ENCODE data around the gene SYT7. TPM values are rescaled to one million over a fixed set of nuclear protein-coding genes. Genes with fewer than 3 reads are reported as not detected.

SYT7 gene
- total RNA-seq, 6 experiments from 2014 or later = 13.1 to 70.8 (median 31.6) TPM

- Histone ChIP-seq H3K9me3 (no peaks in the 10 kb centered on the region), H3K4me1 (peaks cover 0 to 14% (median 0%) of the 10 kb centered on the region in 4 donors), H3K4me3 (no peak overlapping the region), H3K27me3 (no peaks in the 10 kb centered on the region), H3K36me3 (no peaks in the 10 kb centered on the region), H3K27ac (no peak overlapping the region)
- TF ChIP-seq CTCF (IDR thresholded peaks at IDR 0.05) (no peak), POLR2A (IDR thresholded peaks at IDR 0.05) (no peak)
- DNase-seq (no peak), ATAC-seq (no peak)
- WGBS (ENCODE audit: insufficient coverage, low coverage, low lambda C conversion rate, missing lambda C conversion rate) = 17% methylated on average over 1 of the region's 9 CpGs
- intact Hi-C loops (cut with DNase I) = no loop called here
Measured at GRCh38 chr11:61540528-61540927, 40.3 kb downstream of the SYT7 start.

GRCh38 chr11:61539831-61540357 is 41.0 kb downstream of the SYT7 start:
- intact Hi-C loops (cut with DNase I) = loop anchor here in 1 of 2 donors (10.0 kb wide), 1 partner anchor 85 kb away; no protein-coding TSS in a partner anchor

GRCh38 chr11:61539006-61539405 is 41.9 kb downstream of the SYT7 start:
- ATAC-seq = no peak
- Histone ChIP-seq H3K36me3 (no peaks in the 10 kb centered on the region), H3K4me1 (peaks cover 0 to 7% (median 0%) of the 10 kb centered on the region in 4 donors), H3K27me3 (no peaks in the 10 kb centered on the region), H3K9me3 (no peaks in the 10 kb centered on the region), H3K4me3 (no peak overlapping the region), H3K27ac (no peak overlapping the region)
- WGBS (ENCODE audit: insufficient coverage, low coverage, low lambda C conversion rate, missing lambda C conversion rate) = 88% methylated on average over 8 of the region's 11 CpGs
- DNase-seq = no peak
- intact Hi-C loops (cut with DNase I) = loop anchor here in 1 of 2 donors (10.0 kb wide), 1 partner anchor 86 kb away; no protein-coding TSS in a partner anchor
- TF ChIP-seq CTCF (IDR thresholded peaks at IDR 0.05) = no peak
- no peak for TF ChIP-seq POLR2A (IDR thresholded peaks at IDR 0.05)

More at GRCh38 chr11:61539831-61540357, 41.0 kb downstream of the SYT7 start:
- Histone ChIP-seq H3K9me3 (no peaks in the 10 kb centered on the region), H3K4me3 (no peak overlapping the region), H3K4me1 (peaks cover 0 to 14% (median 0%) of the 10 kb centered on the region in 4 donors), H3K27me3 (no peaks in the 10 kb centered on the region), H3K27ac (no peak overlapping the region), H3K36me3 (no peaks in the 10 kb centered on the region)
- no peak for DNase-seq
- 59% methylated on average over 14 of the region's 14 CpGs for WGBS (ENCODE audit: insufficient coverage, low coverage, low lambda C conversion rate, missing lambda C conversion rate)
- no peak for TF ChIP-seq CTCF (IDR thresholded peaks at IDR 0.05)
- no peak for TF ChIP-seq POLR2A (IDR thresholded peaks at IDR 0.05)
- ATAC-seq = no peak

- Histone ChIP-seq H3K27ac (no peak overlapping the region), H3K27me3 (no peaks in the 10 kb centered on the region), H3K4me1 (peaks cover 0 to 3% (median 0%) of the 10 kb centered on the region in 4 donors), H3K36me3 (no peaks in the 10 kb centered on the region), H3K4me3 (no peak overlapping the region), H3K9me3 (no peaks in the 10 kb centered on the region)
- intact Hi-C loops (cut with DNase I) = loop anchor here in 1 of 2 donors (10.0 kb wide), 1 partner anchor 86 kb away; no protein-coding TSS in a partner anchor
- ATAC-seq (no peak), DNase-seq (no peak)
- WGBS (ENCODE audit: insufficient coverage, low coverage, low lambda C conversion rate, missing lambda C conversion rate) = 86% methylated on average over 4 of the region's 9 CpGs
- TF ChIP-seq POLR2A (IDR thresholded peaks at IDR 0.05) = no peak
- no peak for TF ChIP-seq CTCF (IDR thresholded peaks at IDR 0.05)
Measured at GRCh38 chr11:61538636-61538961, 42.3 kb downstream of the SYT7 start.
